PC-9 (cell line): ENCODE data around the gene PADI3.

Experiments
- CTCF ChIP-seq: fragments of 200-600 bp; sonication (generic); conservative IDR thresholded peaks from 2 replicates; pipeline ENCODE4 v1.6.1; 2017; ENCODE audit warnings: mixed run types, antibody characterized with exemption, mild to moderate bottlenecking, moderate library complexity
- EZH2 ChIP-seq: fragments of 200-600 bp; sonication (generic); IDR thresholded peaks from 2 replicates; pipeline ENCODE4 v1.8.0; 2017; ENCODE audit warnings: antibody characterized with exemption, low read depth

DNA sequence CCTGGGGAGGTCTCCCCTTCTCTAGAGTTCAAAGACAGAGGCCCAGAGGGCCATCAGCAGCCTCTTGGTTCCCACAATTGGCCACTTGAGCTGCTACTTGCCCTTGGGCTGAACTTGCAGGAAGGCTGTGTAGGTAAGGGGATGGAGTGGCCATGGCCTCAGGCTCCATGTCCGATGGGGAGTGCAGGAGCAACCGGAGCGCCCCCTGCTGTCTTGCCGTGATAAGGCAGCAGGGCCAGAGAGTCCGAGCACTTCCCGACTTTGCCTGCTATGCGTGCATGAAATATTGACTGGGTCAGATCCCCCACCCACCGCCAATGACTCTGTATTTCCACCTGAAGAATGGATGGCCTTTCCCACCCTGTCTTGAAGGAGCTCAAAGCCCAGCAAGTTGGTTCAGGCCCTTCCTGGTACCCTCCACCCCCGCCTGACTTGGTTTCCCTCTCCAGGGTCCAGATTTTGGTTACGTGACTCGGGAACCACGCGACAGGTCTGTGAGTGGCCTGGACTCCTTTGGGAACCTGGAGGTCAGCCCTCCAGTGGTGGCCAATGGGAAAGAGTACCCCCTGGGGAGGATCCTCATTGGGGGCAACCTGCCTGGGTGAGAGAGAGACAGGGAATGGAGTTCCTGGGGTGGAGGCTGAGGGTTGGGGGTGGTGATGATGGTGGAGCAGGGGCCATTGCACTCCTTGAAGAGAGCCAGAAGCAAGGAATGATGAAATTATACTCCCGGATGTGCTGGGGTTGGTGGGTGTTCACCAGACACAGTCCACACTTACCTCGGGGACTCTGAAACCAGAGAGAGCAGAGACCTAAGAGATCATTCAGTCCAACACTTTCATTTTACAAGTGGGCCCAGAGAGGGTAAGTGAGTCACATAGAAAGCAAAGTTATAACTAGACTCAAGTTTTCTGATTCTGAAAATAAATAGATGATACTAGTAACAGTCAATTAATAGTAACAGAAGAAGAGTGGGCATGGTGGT is 25.6 kb downstream of the PADI3 start:
- TF ChIP-seq EZH2, result no peak
- TF ChIP-seq CTCF, result peak; percentile 75
